GM18498 (cell line): Measurements from ENCODE around the gene GPC5.

Source experiments
- ATAC-seq: cut with Tn5 transposase; IDR thresholded peaks from one replicate; pipeline ENCODE4 v1.9.1; 2021; ENCODE audit warnings: mild to moderate bottlenecking, moderate library complexity; ENCODE audit not compliant: unreplicated experiment

Gene GPC5

GRCh38 chr13:91450913-91451312 is 52.5 kb downstream of the GPC5 start:
- ATAC-seq = no peak

DNA sequence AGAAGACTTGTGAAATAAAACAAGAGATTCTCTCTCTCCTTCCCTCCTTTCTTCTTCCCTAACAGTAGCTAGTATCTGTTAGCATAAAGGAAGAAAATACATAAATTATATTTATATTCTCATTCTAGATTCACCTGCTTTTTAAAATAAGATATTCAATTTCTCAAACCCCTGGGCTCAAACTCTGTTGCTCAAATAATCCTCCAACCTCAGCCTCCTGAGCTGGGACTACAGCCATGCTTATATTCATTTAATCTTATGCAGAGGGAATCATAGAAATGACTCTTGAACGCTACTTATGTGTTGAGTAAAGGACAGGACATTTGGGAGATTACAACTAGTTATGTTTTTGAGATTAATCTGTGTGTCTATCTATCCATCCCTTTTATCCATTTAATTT is 56.2 kb downstream of the GPC5 start:
- no peak for ATAC-seq

- no peak for ATAC-seq
Observed at GRCh38 chr13:91456837-91457236, 58.4 kb downstream of the GPC5 start.

GRCh38 chr13:91459485-91459884 is 61.1 kb downstream of the GPC5 start:
- no peak for ATAC-seq

DNA sequence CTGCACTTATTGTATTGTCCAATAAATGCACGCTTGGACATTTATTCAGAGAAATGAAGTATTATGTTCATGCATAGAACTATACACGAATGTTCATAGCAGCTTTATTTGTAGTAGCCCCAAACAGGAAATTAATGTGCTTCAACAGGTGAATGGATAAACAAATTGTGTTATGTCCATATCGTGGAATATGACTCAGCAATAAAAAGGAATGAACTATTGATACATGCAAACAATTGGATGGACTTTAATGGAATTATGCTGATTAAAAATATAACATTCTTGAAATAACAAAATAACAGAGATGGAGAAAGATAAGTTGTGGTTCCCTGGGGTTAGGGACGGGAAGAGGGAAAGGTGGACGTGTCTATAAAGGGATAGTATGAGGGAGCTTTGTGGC is 65.9 kb downstream of the GPC5 start:
- ATAC-seq = no peak

GRCh38 chr13:91467236-91467635 is 68.8 kb downstream of the GPC5 start:
- no peak for ATAC-seq

GRCh38 chr13:91468301-91468700 is 69.9 kb downstream of the GPC5 start:
- ATAC-seq = no peak

DNA sequence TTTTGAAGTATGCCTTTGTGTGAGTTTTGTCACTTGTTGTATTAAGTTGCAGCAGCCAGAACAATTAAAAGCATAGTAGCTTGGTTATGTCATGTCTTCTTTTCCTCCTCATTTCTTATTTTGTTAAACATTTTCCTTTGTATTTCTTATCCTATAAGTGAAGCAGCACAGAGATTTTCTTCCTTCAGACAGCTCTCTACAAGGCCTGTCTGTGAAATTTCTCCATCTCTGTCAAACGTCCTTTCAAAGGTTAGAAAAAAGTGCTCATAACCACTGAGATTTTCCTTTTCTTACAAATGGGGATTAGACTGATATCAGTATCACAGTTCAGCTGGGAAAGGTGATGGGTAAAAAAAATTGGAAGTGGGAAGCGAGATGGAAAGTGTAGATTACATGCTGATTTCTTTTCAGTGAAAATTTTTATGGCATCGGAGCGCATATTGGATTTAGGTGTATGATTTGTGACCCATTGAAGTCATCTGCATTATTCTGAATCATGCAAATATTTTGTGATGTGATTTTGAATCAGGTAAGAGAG is 71.7 kb downstream of the GPC5 start:
- no peak for ATAC-seq

GRCh38 chr13:91470681-91471080 is 72.3 kb downstream of the GPC5 start:
- no peak for ATAC-seq

- ATAC-seq = no peak
Observed at GRCh38 chr13:91482427-91482826, 84.0 kb downstream of the GPC5 start.

GRCh38 chr13:91491980-91492379 is 93.6 kb downstream of the GPC5 start:
- no peak for ATAC-seq

- ATAC-seq = no peak
Observed at GRCh38 chr13:91493442-91493841, 95.0 kb downstream of the GPC5 start.

DNA sequence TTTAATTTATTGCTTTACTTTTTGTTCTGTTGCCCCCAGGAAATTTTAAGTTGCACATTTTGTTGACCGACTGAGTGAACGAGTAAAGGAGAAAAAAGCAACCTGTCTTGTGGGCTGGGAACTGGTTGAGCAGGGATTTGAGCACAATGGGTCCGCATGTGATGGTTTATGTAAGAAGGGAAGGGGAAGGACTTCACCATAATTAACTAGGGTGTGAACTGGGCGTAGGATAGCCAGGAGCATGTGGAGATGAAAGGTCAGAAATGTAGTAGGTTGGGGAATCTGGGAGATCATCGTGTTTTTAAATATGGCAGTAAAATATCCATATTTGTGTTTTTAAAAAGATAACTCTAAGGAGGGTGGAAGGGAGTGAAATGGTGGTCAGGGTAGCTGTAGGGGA is 99.9 kb downstream of the GPC5 start:
- no peak for ATAC-seq

DNA sequence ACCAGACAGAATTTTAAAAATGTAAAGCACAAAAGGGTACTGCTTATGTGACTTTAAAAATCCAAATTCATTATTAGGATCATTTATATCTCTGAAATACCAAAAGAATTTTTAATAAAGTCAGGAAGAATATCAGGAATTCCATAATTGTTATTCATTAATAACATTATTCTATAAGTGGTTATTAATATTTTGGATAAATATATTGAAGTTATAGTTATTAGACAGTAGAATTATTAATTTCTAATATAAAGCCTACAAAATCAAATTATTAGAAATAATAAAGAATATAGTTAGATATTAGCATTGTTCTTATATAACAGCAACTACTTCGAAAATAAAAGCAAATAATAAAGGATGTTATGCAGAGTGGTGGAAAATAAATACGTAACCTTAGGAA is 105.8 kb downstream of the GPC5 start:
- no peak for ATAC-seq

DNA sequence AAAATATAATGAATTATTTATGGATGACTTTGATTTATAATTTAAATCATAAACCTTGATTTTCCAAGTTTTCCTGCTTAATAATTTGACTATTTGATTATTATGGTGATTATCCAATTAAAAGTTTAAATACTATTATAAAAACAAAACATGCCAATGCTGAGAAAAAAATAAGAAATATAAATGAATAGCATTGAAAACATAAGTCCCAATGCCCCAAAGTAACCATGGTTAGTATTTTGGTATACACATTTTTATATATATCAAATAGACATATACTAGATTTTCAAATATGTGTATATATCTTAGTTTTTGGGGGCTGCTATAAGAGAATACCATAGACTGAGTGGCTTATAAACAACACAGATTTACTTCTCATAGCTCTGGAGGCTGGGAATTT is 108.3 kb downstream of the GPC5 start:
- no peak for ATAC-seq

GRCh38 chr13:91510058-91510457 is 111.6 kb downstream of the GPC5 start:
- ATAC-seq = no peak

DNA sequence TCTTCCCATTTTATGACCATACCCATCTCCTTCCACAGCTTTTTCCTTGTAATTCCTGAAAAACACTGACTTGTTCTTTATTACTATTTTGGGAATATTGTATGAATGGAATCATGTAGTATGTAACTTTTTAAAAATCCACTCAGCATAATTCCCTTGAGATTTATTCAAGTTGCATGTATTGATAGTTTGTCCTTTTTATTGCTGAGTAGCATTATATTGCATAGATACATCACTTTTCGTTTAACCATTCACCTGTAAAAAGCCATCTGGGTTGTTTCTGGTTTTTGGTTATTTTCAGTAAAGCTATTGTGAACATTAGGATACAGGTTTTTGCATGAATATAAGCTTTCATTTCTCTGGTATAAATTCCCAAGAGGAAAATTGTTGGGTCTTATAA is 115.4 kb downstream of the GPC5 start:
- ATAC-seq = no peak

GRCh38 chr13:91516799-91517198 is 118.4 kb downstream of the GPC5 start:
- no peak for ATAC-seq

- peak; percentile 48 for ATAC-seq
Observed at GRCh38 chr13:91520952-91521351, 122.5 kb downstream of the GPC5 start.

DNA sequence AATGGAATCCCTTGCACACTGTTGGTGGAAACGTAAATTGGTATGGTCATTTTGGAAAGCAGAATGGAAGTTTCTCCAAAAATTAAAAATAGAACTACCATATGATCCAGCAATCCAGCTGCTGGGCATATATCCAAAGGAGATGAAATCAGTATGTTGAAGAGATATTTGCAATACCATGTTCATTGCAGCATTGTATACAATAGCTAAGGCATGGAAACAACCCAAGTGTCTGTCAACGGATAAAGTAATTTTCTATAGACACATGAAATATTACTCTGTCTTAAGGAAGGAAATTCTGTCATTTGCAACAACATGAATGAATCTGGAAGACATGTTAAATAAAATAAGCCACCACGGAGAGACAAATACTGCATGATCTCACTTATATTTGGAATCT is 124.7 kb downstream of the GPC5 start:
- no peak for ATAC-seq

DNA sequence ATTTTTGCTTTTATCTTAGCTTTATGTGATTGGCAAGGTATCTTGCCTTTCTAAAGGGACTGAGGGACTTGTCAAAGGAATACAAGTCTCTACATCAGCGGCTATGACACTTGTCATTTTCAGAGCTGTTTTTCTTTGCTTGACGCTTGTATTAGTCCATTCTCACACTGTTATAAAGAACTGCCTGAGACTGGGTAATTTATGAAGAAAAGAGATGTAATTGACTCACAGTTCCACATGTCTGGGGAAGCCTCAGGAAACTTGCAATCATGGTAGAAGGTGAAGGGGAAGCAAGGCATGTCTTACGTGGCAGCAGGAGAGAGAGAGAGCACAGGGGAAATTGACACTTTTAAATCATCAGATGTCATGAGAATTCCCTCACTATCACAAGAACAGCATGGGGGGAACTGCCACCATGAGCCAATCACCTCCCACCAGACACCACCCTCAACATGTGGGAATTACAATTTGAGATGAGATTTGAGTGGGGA is 128.2 kb downstream of the GPC5 start:
- no peak for ATAC-seq

DNA sequence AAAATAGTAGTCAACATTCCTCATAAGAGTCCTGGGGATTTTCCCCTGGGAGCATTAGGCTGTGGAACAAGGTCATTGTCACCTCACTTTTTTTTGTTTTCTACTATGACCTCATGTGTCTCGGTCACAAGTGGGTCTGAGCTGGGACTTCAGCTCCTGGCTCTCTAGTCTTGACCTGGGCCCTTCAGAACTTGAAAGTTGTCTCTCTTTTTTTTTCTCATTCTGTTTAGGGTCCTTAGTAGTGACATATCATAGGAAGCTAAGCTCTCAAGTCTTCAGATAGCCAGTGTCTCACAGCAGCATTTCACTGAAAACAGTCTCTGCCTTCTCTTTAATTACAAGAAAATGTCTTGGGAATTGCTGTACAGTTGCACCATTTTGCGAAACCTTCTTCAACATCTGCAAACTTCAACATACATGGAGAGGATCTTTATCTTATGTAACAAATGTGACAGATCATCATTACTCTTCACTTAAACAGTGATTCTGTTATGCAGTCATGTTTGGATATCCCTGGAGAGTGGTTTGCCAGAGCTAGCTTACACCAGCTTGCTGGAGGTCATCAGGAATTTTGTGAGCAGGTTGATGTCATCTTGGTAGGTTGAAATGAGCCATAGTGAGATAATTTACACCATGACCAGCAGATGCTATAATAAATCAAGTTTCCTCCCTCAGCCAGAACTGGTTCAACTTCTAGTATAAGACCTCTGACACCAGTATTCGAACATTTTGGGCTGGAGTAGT is 131.5 kb downstream of the GPC5 start:
- ATAC-seq = no peak

- no peak for ATAC-seq
Observed at GRCh38 chr13:91531646-91532045, 133.2 kb downstream of the GPC5 start.
